ENCODE measurements around the gene MRPS18A.

The MRPS18A gene

DNA sequence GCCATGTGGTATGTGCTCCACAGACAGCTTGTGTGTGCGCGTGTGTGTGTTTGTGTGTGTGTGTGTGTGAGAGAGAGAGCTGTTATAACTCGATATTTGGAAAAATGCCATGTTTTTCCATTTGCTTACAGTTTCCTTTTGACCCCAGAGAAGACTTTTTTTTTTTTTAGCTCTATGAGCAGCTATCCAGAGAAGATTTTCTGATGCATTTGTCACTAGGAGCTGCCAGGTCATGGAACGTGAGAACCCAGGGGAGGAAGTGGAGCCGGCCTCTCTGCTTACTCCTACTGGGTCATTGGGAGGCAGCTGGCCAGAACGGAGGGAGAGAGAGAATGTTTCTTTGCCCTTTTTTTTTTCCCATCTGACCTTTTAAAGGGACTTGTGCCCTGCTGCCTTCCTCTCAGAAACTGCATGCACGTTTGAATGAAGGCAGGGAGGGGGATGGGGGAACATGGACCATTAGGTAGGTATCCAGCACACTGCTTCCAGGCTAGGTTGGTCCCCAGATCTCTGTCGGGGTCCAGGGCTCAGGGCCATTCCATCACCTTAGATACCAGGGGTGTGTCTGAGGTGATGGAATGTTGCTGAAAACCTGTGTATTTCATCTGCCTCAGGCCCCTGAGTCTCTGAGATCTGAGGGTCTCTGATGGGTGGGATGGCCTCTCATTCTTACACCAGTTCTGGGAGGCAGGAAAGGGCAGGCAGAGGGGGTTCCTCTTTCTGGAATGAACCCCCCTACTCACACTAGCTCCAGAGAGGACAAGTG lies 11.2 kb upstream of the MRPS18A start:
- no peak for DNase-seq (ENCODE audit: low read depth in 2 of 2)

DNA sequence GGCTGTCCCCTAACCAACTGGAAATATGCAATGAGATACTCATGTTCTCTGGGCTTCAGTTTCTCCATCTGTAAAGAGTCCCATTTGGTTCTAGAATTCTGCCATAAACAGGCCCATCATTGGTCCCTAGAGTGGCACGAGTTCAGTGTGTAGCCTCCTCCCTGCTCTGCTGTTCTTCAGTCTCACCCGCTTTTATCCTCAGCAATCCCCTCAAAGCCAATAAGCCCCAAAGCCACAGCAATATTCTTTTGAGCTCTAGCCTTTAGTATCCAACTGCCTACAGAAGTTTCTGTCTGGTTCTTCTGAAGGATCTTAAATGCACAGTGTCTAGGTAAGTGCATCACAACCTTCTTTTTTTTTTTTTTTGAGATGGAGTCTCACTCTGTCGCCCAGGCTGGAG lies 9.8 kb upstream of the MRPS18A start:
- no peak for DNase-seq (ENCODE audit: low read depth in 2 of 2)

- no peak for DNase-seq (ENCODE audit: low read depth in 2 of 2)
Observed at GRCh38 chr6:43695967-43696291, 8.3 kb upstream of the MRPS18A start.

- no peak for DNase-seq (ENCODE audit: low read depth in 2 of 2)
Observed at GRCh38 chr6:43695215-43695966, 7.8 kb upstream of the MRPS18A start.

DNA sequence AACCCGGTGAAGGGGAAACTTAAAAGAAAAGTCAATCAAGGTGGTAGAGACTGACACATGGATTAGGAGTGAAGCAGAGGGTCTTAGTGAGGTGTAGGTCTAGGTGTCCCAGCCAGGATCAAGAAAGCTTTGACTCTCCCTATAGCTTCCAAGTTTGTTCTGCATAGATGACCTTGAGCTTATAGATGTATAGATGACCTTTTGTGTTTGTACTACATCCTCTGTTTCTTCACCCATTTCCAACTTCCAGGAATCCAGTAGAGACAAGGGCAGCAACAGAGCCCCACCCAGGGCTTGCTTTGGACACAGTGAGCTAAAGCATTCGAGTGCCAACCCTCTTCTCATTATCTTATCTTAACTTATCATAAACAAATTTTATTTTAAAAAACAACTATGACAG lies 1.8 kb upstream of the MRPS18A start:
- DNase-seq (ENCODE audit: low read depth in 2 of 2) = no peak

- no peak for DNase-seq (ENCODE audit: low read depth in 2 of 2)
Observed at GRCh38 chr6:43687079-43687436, 533 bp downstream of the MRPS18A start.

- DNase-seq (ENCODE audit: low read depth in 2 of 2) = no peak
Observed at GRCh38 chr6:43683708-43684455, 3.7 kb downstream of the MRPS18A start.

GRCh38 chr6:43682724-43683429 lies 4.7 kb downstream of the MRPS18A start:
- no peak for DNase-seq (ENCODE audit: low read depth in 2 of 2)

DNA sequence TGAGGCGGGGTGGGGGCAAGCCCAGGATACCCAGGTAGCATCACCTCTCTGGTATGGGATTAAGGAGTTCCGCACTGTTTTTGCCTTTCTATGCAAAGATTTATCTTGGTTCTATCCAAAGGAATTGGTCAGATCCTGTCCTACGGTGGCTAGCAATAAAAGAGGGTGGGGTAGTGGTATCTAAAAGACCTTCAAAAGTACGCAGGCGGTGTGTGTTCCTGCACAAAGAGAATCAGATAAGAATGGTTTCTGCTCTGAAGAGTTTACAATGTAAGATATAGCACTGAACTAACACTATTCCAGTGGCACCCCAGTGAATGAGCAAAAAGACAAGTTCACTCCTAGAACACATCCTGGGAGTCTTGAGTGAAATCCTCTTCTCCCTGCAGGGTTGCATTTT lies 6.3 kb downstream of the MRPS18A start:
- no peak for DNase-seq (ENCODE audit: low read depth in 2 of 2)

GRCh38 chr6:43680308-43681200 lies 7.0 kb downstream of the MRPS18A start:
- DNase-seq (ENCODE audit: low read depth in 2 of 2) = no peak

GRCh38 chr6:43679057-43679456 lies 8.5 kb downstream of the MRPS18A start:
- no peak for DNase-seq (ENCODE audit: low read depth in 2 of 2)

GRCh38 chr6:43678341-43678740 lies 9.2 kb downstream of the MRPS18A start:
- no peak for DNase-seq (ENCODE audit: low read depth in 2 of 2)

GRCh38 chr6:43677759-43678158 lies 9.8 kb downstream of the MRPS18A start:
- DNase-seq (ENCODE audit: low read depth in 2 of 2) = no peak

GRCh38 chr6:43676962-43677606 lies 10.5 kb downstream of the MRPS18A start:
- DNase-seq (ENCODE audit: low read depth in 2 of 2) = no peak

DNA sequence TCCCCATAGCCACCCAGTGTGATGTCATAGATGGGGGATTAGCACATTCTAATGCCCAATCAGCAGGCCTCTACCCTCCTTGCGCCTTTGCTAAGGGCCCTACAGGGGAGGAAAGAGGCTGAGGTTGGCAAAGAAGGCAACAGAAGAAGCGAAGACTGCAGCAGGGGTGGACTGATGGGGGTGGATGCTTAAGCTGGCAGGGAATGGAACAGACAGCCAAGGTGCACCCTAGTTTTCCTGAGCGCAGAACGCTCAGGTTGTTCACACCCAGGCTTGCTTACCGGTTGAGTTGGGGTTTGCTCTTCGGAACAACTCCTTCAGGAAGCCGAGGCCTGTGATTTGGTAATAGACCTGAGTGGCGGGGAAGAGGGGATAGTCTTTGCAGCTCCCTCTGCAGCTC lies 12.7 kb downstream of the MRPS18A start:
- no peak for DNase-seq (ENCODE audit: low read depth in 2 of 2)

DNA sequence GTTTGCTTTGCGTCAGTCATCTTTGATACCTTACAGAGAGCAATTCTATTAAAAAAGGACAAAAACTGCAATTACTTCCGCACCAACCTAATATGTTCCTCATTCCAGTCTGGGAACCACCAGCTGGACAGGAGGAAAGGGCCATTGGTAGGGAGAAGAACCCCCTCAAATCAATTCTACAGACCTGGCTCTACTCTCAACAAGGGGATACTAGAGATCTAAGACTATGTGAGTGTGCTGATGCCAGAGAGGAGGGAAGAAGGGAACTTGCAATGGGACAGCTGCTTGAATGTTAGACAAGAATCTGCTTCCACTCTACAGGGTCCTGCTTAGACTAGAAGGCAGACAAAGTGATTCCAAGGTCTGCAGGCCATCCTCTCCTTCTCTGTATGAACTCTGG lies 13.3 kb downstream of the MRPS18A start:
- DNase-seq (ENCODE audit: low read depth in 2 of 2) = no peak

DNA sequence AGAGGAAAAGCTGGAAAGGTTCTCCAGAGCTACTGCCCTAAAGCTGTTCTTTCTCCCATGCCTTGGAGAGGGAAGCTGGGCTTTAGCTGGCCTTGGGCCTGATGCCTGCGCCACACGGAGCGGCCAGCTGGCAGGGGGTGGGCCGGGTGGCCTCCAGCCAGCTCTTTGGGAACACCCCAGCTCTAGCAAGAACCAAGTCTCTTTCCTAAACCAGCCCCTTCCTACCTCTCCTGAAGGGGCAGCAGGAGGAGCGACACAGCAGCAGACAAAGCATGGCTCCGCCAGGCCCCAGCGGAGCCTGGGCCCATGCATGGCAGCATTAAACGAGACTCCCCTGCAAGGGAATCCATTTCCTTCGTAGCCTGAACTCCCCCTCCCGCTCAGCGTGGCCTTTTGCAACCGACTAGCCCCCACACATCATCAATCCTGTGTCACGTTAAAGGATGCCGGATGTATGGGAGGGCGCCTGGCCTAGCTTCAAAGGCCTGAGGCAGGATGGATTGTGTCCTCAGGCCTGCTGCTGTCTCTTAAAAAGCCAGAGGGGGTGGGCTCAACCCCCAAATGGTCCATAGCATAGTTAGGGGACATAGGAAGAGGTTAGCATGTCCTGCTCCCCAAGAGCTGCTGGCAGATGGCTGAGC lies 14.0 kb downstream of the MRPS18A start:
- no peak for DNase-seq (ENCODE audit: low read depth in 2 of 2)

DNA sequence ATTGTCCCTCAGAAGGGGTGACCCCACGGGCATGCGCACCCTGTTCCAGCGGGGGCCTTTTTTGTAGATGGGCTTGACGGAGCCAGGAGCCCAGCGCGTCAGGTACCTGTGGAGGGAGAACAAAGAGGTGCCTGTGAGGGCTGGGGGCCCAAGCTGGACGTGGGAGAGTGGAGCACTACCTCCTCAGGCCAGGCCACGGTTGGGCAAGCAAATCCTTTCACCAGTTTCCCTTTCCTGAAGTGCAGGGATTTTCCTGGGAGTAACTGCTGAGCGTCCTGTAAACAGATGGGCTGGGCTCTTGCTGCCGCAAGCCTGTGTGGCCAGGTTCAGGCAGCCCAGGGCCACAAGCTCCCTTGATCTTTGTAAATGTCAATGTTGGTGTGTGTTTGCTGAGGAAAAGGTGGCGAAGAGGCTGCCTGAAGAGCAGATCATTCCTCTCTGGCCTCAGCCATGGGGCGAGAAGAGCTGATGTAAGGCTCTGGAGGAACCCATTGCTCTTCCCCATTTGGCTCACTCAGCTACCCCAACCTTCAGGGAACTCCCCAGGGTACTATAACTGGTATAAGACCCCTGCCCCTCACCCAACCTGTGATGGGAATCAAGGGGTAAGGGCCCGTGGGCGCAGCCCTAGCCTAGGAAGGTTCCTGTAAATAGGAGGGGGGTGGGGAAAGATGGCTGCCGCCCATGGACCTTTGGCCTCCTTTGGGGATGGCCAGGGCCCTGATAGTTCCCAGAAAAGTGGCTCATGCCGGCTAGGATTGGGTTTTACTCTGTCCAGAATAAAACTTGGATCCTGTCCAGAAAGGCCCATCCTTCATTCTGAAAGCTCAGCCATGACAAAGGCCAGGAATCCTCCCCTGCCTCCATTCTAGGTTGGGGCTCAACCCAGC lies 15.5 kb downstream of the MRPS18A start:
- DNase-seq (ENCODE audit: low read depth in 2 of 2) = no peak

All from activated CD8-positive, alpha-beta memory T cell treated with anti-CD3 and anti-CD28 coated beads for 4 hours (primary cell).